ENCODE measurements around the gene SHISAL1.
"Not testable (repeated sequence)": the region's sequence is repeated elsewhere in the genome, so short reads cannot be mapped to it uniquely, and the experiment has no call there.

Gene SHISAL1

DNA sequence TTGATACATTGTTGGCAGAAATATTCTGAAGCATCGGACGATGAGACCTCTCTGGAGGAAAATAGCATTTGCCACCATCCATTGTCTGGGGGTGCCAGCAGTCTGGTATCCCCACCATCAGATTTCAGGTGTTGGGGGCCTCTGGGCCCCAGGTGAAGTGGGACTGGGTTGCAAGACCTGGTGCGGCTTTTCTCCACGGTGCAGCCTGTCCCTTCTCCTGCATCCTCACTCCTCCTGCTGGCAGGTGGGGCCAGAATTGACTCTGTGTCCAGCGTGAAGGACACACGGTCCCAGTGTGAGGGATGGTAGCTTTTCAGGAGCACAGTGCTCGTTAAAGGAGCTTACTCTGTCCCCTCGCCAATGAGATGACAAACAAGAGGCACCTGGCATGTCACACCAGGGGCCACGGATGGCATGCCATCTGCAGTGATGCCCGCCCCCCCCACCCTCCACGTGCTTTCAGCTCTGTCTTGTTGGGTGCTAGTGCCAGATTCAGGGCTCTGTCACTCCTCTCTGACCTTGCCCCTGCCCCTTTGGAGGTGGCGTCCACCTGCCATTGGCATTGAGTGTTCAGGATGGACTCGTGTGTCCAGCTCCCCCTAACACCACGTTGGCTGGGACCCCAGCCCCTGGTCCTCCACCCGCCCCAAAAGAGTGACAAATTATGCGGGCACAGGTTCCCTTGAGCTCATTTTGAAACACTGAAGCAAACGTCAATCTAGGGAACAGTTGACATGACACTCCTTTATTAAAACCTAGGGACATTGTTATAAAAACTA is 69.6 kb downstream of the SHISAL1 start:
- TF ChIP-seq, protein P1, sequence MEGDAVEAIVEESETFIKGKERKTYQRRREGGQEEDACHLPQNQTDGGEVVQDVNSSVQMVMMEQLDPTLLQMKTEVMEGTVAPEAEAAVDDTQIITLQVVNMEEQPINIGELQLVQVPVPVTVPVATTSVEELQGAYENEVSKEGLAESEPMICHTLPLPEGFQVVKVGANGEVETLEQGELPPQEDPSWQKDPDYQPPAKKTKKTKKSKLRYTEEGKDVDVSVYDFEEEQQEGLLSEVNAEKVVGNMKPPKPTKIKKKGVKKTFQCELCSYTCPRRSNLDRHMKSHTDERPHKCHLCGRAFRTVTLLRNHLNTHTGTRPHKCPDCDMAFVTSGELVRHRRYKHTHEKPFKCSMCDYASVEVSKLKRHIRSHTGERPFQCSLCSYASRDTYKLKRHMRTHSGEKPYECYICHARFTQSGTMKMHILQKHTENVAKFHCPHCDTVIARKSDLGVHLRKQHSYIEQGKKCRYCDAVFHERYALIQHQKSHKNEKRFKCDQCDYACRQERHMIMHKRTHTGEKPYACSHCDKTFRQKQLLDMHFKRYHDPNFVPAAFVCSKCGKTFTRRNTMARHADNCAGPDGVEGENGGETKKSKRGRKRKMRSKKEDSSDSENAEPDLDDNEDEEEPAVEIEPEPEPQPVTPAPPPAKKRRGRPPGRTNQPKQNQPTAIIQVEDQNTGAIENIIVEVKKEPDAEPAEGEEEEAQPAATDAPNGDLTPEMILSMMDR (conservative IDR thresholded peaks at IDR 0.05; ENCODE audit: low read depth, low read length): no peak
- Histone ChIP-seq H4K20me1 (ENCODE audit: insufficient read depth) (no peaks in the 10 kb centered on the region), H3K36me3 (ENCODE audit: insufficient read depth) (no peaks in the 10 kb centered on the region), H3K9ac (no peak overlapping the region), H3K4me3 (IDR thresholded peaks at IDR 0.05; ENCODE audit: insufficient read depth, low read depth, low read length) (no peak overlapping the region), H3K27me3 (ENCODE audit: insufficient read depth, low read depth) (no peaks in the 10 kb centered on the region; the same call in 1 of the 2 replicates), H3K4me2 (no peak overlapping the region), H2AFZ (ENCODE audit: low read depth) (no peak overlapping the region), H3K27ac (no peak overlapping the region), H3K4me1 (ENCODE audit: low read depth, poor library complexity, severe bottlenecking) (no peaks in the 10 kb centered on the region), H3K79me2 (ENCODE audit: insufficient read depth, low read depth) (no peaks in the 10 kb centered on the region)

DNA sequence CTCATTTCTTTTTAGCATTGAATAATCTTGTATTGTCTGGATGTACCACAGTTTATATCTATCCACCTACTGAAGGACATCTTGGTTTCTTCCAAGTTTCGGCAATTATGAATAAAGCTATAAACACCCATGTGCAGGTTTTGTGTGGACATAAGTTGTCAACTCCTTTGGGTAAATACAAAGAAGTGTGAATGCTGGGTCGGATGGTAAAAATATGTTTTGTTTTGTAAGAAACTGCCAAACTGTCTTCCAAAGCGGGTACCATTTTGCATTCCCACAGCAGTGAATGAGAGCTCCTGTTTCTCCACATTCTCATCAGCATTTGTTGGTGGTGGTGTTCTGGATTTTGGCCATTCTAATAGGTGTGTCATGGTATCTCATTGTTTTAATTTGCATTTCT is 71.6 kb downstream of the SHISAL1 start:
- not testable (repeated sequence) for H3K4me3 ChIP-seq (IDR thresholded peaks at IDR 0.05; ENCODE audit: insufficient read depth, low read depth, low read length); H4K20me1 ChIP-seq (ENCODE audit: insufficient read depth); H3K27ac ChIP-seq; H3K4me2 ChIP-seq; H3K27me3 ChIP-seq (ENCODE audit: insufficient read depth, low read depth); H3K4me1 ChIP-seq (ENCODE audit: low read depth, poor library complexity, severe bottlenecking); H3K79me2 ChIP-seq (ENCODE audit: insufficient read depth, low read depth); H2AFZ ChIP-seq (ENCODE audit: low read depth); H3K36me3 ChIP-seq (ENCODE audit: insufficient read depth); H3K9ac ChIP-seq

DNA sequence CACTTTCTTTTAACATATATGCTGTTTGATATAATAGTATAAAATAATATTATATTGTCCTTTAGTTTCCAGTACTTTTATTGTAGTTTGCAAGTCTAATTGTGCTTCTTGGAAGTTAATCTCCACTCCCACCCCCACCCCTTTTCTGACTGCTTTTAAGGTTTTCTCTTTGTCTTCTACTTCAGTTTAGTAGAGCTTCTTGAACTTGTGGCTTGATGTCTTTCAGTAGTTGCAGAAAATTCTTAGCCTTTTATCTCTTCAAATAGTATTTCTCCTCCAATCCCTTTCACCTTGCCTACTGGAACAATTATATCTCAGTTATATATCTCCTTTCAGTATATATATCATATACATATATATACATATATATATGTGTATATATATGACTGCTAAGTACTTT is 75.5 kb downstream of the SHISAL1 start:
- Histone ChIP-seq H3K79me2 (ENCODE audit: insufficient read depth, low read depth) (no peaks in the 10 kb centered on the region), H3K4me3 (IDR thresholded peaks at IDR 0.05; ENCODE audit: insufficient read depth, low read depth, low read length) (no peak overlapping the region), H4K20me1 (ENCODE audit: insufficient read depth) (no peaks in the 10 kb centered on the region), H3K27me3 (ENCODE audit: insufficient read depth, low read depth) (no peaks in the 10 kb centered on the region; the same call in 1 of the 2 replicates), H2AFZ (ENCODE audit: low read depth) (no peak overlapping the region), H3K36me3 (ENCODE audit: insufficient read depth) (no peaks in the 10 kb centered on the region), H3K4me2 (no peak overlapping the region), H3K9ac (no peak overlapping the region), H3K4me1 (ENCODE audit: low read depth, poor library complexity, severe bottlenecking) (no peaks in the 10 kb centered on the region), H3K27ac (no peak overlapping the region)
- TF ChIP-seq, protein P1 (conservative IDR thresholded peaks at IDR 0.05; ENCODE audit: low read depth, low read length): no peak

DNA sequence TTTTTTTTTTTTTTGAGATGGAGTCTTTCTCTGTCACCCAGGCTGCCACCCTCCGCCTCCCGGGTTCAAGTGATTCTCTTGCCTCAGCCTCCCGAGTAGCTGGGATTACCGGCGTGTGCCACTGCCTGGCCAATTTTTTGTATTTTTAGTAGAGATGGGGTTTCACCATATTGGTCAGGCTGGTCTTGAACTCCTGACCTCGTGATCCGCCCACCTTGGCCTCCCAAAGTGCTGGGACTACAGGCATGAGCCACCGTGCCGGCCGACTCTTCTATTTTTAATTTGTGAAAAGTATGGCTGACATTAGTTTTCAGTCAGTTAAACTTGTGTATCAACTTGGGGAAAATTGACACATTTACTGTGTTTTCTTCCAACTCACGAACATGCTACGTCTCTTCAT is 78.4 kb downstream of the SHISAL1 start:
- H3K36me3 ChIP-seq (ENCODE audit: insufficient read depth); H3K79me2 ChIP-seq (ENCODE audit: insufficient read depth, low read depth); H3K9ac ChIP-seq; H2AFZ ChIP-seq (ENCODE audit: low read depth); H3K4me2 ChIP-seq; H3K27ac ChIP-seq; H3K27me3 ChIP-seq (ENCODE audit: insufficient read depth, low read depth); H3K4me3 ChIP-seq (IDR thresholded peaks at IDR 0.05; ENCODE audit: insufficient read depth, low read depth, low read length); H3K4me1 ChIP-seq (ENCODE audit: low read depth, poor library complexity, severe bottlenecking); H4K20me1 ChIP-seq (ENCODE audit: insufficient read depth): not testable (repeated sequence)

DNA sequence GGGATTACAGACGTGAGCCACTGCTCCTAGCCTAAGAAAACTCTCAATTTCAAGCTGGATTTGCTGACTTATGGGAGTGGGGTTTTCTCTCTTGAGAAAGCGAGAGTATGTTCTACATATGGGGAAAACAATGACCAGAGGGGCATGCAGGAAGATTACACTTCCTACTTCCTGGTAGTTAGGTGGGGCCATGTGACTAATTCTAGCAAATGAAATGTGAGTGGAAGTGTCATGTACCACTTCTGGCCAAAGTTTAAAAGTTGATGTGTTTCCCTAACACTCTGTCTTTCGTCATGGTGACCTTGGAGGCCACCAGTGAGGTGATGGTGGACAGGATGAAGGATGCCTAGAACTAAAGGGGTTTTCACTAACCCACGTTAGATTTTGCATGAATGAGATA is 81.5 kb downstream of the SHISAL1 start:
- Histone ChIP-seq H3K4me1 (ENCODE audit: low read depth, poor library complexity, severe bottlenecking) (no peaks in the 10 kb centered on the region), H3K36me3 (ENCODE audit: insufficient read depth) (no peaks in the 10 kb centered on the region), H3K27ac (no peak overlapping the region), H3K4me2 (no peak overlapping the region), H3K79me2 (ENCODE audit: insufficient read depth, low read depth) (no peaks in the 10 kb centered on the region), H3K27me3 (ENCODE audit: insufficient read depth, low read depth) (no peaks in the 10 kb centered on the region), H3K9ac (no peak overlapping the region), H3K4me3 (IDR thresholded peaks at IDR 0.05; ENCODE audit: insufficient read depth, low read depth, low read length) (no peak overlapping the region), H2AFZ (ENCODE audit: low read depth) (no peak overlapping the region), H4K20me1 (ENCODE audit: insufficient read depth) (no peaks in the 10 kb centered on the region)
- TF ChIP-seq, protein P1 (conservative IDR thresholded peaks at IDR 0.05; ENCODE audit: low read depth, low read length): no peak

Data from KMS-11 (cell line).